Right renal pelvis (tissue), 4 donors: ENCODE measurements around the gene CYB5B. TPM values are rescaled to one million over a fixed set of nuclear protein-coding genes. Genes with fewer than 3 reads are reported as not detected.
"Not testable (repeated sequence)": the region's sequence is repeated elsewhere in the genome, so short reads cannot be mapped to it uniquely, and the experiment has no call there.

Experiments used
- DNase-seq, 4 donors: peaks; one replicate each; pipeline ENCODE4 v3.0.0-alpha.2; 2013; ENCODE audit warnings: low read depth in 4 of 4, low spot score in 3 of 4, missing footprints in 1 of 4
- polyA plus RNA-seq, 4 donors: library from polyadenylated mRNA; unstranded; fragments of 120-200 nt; gene quantifications; one replicate each; pipeline ENCODE4 v1.2.1, GENCODE V29; 2013; ENCODE audit not compliant: insufficient read length in 4 of 4

CYB5B gene
- polyA plus RNA-seq, 4 donors, result 120 to 155 (median 154) TPM

- DNase-seq, result no peak
Measured at GRCh38 chr16:69407702-69408323, 16.6 kb upstream of the CYB5B start.

- no peak for DNase-seq
Measured at GRCh38 chr16:69408475-69408874, 15.9 kb upstream of the CYB5B start.

GRCh38 chr16:69410219-69410990 lies 14.0 kb upstream of the CYB5B start:
- no peak for DNase-seq

DNA sequence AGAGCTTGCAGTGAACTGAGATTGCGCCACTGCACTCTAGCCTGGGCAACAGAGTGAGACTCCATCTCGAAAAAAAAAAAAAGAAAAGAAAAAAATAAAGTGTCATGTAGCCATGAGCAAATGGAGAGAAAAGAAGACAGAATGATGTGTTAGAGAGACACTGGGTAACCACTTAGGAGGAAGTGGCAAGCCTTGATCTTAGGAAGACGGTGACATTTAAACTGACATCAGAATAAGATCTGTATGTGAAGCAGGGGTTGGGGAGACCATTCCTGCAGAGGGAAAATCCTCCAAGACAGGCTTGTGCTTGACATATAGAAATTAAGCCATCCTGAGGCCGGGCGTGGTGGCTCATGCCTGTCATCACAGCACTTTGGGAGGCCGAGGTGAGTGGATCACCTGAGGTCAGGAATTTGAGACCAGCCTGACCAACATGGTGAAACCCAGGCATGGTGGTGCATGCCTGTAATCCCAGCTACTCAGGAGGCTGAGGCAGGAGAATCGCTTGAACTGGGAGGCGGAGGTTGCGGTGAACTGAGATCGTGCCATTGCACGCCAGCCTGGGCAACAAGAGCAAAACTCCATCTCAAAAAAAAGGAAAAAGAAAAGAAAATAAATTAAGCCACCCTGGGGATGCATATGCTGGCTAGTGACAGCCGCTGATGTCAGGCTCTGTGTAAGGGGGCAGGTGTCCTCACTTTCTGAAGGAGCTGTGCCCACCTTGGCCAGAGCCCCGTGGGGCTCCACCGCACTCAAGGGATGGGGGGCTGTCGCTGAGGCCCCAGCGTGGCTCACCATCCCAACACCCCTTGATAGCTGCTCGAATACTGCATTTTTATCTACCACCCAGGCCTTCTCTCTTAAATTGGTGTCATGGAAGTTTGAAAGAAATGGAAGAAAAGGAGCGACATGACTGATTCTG lies 13.1 kb upstream of the CYB5B start:
- no peak for DNase-seq

- DNase-seq, result no peak
Measured at GRCh38 chr16:69412287-69412686, 12.1 kb upstream of the CYB5B start.

- DNase-seq, result no peak
Measured at GRCh38 chr16:69413045-69413664, 11.3 kb upstream of the CYB5B start.

GRCh38 chr16:69417520-69418199 lies 6.8 kb upstream of the CYB5B start:
- no peak for DNase-seq

GRCh38 chr16:69419956-69420355 lies 4.5 kb upstream of the CYB5B start:
- DNase-seq, result no peak

- no peak for DNase-seq
Measured at GRCh38 chr16:69423189-69423588, 1.2 kb upstream of the CYB5B start.

- DNase-seq, result no peak
Measured at GRCh38 chr16:69424935-69425784, 741 bp downstream of the CYB5B start.

DNA sequence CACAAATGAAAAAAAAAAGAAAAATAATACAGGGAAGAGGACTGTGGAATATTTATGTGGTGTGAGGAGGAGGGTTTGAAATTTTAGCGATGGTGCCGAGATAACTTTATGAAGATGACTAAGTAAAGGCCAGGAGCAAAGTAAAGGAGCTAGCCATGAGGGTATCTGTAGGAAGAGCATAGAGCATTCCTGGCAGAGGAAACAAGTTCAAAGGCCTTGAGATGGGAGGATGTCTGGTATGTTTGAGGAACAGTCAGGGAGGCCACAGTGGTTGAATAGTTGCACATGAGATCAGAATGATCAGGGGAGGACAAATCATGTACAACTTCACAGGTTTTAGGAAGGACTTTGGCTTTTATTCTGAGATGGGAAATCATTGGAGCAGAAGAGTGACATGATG lies 4.2 kb downstream of the CYB5B start:
- no peak for DNase-seq

- not testable (repeated sequence) for DNase-seq
Measured at GRCh38 chr16:69429058-69429640, 4.7 kb downstream of the CYB5B start.

DNA sequence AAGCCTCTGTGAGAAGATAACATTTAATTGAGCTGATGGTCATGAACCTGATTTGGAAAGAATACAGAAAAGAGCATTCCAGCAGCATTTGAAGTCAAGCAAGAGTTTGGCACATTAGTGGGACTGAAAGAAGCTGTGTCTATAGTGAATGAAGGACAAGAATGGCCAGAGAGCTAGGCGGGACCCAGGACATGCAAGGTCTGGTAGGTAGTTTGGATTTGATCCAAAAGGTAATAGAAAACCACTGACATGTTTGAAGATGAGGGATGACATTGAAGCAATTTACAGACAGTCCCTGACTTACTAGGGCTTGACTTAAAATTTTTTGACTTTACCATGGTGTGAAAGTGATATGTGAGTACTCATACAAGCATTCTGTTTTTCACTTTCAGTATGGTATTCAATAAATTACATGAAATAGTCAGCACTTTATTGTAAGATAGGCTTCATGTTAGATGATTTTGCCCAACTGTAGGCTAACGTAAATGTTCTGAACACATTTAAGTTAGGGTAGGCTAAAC lies 7.6 kb downstream of the CYB5B start:
- DNase-seq, result no peak

- DNase-seq, result no peak
Measured at GRCh38 chr16:69434066-69434465, 9.6 kb downstream of the CYB5B start.

GRCh38 chr16:69435977-69436820 lies 11.8 kb downstream of the CYB5B start:
- DNase-seq, result no peak

- DNase-seq, result no peak
Measured at GRCh38 chr16:69436896-69437295, 12.5 kb downstream of the CYB5B start.

GRCh38 chr16:69438465-69438864 lies 14.0 kb downstream of the CYB5B start:
- DNase-seq, result no peak

GRCh38 chr16:69440250-69440649 lies 15.8 kb downstream of the CYB5B start:
- DNase-seq, result no peak
